ENCODE measurements around the gene STARD3.

GRCh38 chr17:39699818-39700147, 62.8 kb downstream of the STARD3 start, which contains the start of gene ERBB2:
- TF ChIP-seq CTCF (conservative IDR thresholded peaks at IDR 0.05 in 1 of 2, IDR thresholded peaks at IDR 0.05 in 1 of 2; ENCODE audit: extremely low read depth in 1 of 2, insufficient read depth in 1 of 2, low read depth in 1 of 2, low read length in 2 of 2) (no peak), EZH2 (IDR thresholded peaks at IDR 0.05; ENCODE audit: borderline replicate concordance, low read length) (no peak)

All from mammary epithelial cell (primary cell).